Stimulated activated CD4-positive, alpha-beta T cell treated with anti-CD3 and anti-CD28 coated beads, Interleukin-4, amount 100 ng/mL, for 1 hour (primary cell): ENCODE data around the gene ZNF511.
"Not testable (repeated sequence)": the region's sequence is repeated elsewhere in the genome, so short reads cannot be mapped to it uniquely, and the experiment has no call there.

Source experiments
- DNase-seq: peaks from one replicate; pipeline ENCODE4 v3.0.0-alpha.2; 2020

Gene ZNF511, protein sequence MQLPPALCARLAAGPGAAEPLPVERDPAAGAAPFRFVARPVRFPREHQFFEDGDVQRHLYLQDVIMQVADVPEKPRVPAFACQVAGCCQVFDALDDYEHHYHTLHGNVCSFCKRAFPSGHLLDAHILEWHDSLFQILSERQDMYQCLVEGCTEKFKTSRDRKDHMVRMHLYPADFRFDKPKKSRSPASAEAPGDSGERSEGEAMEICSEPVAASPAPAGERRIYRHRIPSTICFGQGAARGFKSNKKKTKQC

DNA sequence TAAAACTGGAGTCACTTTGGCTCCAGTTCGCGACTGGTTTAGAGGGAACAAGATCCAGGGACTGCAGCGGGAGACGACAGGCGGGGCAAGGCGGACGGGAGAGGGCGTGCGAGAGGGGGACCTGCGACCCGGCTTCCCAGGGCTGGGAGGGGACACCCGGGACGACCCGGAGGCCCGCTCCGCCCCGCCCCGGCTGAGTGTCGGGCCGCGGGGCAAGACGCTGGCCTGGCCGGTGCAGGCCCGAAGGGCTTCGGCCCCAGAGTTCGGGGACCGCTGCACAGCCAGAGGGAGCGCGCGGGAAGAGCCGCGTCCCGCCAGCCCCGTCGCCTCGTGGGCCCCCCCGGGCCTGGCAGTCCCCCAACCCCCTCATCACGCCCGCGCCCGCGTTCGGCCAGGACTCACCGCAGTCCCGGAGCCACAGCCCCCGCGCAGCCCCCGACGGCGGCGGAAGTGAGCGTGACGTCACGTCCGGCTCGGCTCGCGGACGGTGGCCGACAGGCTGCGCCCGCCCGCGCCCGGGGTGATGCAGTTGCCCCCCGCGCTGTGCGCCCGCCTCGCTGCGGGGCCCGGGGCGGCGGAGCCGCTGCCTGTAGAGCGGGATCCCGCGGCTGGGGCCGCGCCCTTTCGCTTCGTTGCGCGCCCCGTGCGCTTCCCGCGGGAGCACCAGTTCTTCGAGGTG lies at the start of gene ZNF511, which contains the start of gene TUBGCP2:
TSS of gene ZNF511 (plus strand) at position 494 of the 679 bp plus-strand sequence. CDS start at position 524, 30 bp downstream.
TSS of gene TUBGCP2 (minus strand) at position 452 of the 679 bp plus-strand sequence. CDS start 5,931 bp downstream, outside the sequence.
- DNase-seq, result peak; percentile 90

GRCh38 chr10:133259602-133259989 lies 49.1 kb upstream of the ZNF511 start:
- DNase-seq, result no peak

DNA sequence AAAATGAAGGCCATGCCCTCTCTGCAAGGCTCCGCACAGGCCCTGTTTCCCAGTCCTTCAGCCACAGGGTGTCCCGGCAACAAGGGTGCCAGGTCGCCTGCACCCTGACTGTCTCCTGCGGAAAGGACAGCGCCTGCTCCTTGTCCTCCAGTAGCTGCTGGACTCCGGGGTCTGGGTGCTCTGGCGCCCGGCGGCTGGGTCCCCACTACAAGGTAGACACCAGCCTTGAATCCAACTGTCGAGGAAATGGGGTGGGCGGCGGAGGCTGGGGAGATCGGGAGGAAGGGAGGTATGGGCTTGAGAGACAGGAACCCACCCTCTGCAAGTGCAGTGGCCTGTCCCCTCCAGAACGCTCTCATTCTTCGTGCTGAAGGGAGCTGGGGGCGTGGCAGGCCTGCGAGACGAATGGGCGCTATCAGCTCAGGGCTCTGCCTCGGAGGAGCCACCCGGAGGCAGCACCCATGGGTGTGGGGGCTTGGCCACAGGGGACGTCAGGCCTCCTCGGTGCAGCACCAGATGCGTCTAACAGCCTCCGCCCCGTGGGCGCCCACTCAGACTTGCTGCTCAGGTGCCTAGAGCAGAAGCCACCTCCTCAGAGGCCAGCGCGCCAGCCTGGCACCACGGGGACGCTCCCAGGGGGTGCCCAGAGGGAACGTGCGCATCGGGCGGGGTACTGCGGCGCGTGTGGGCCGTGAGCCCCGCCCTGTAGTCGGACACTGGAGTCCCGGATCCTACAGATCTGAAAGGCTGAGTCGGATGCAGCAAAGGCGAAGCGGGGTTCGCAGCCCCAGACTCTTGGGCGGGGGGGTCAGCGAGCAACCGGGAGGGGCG lies 47.6 kb upstream of the ZNF511 start:
- peak; percentile 69 for DNase-seq

GRCh38 chr10:133261726-133262325 lies 46.9 kb upstream of the ZNF511 start:
- peak; percentile 80 for DNase-seq

GRCh38 chr10:133262696-133263095 lies 46.0 kb upstream of the ZNF511 start:
- DNase-seq, result no peak

DNA sequence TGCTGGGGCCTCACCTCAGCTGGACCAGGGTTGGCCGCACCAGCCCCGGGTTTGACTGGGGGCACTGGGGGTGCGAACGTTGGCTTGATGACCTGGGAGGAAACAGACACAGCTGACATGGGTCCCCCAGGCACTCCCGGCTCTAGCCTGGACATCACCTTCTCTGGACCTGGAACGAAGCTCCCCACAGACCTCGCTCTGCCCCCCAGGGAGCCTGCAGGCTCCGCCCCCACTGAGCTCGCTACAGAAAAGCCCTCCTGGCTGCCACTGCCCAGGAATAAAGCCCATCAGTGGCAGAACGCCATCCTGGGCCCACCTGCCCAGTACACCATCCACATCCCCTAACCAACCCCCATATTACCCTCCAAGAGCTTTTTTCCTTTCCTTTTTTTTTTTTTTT lies 45.0 kb upstream of the ZNF511 start:
- DNase-seq, result no peak

GRCh38 chr10:133264461-133264860 lies 44.3 kb upstream of the ZNF511 start:
- no peak for DNase-seq

- DNase-seq, result not testable (repeated sequence)
These were observed 43.7 kb upstream of the ZNF511 start for GRCh38 chr10:133265052-133265451.

GRCh38 chr10:133266056-133266795 lies 42.5 kb upstream of the ZNF511 start:
- no peak for DNase-seq

- no peak for DNase-seq
These were observed 41.4 kb upstream of the ZNF511 start for GRCh38 chr10:133267293-133267692.

DNA sequence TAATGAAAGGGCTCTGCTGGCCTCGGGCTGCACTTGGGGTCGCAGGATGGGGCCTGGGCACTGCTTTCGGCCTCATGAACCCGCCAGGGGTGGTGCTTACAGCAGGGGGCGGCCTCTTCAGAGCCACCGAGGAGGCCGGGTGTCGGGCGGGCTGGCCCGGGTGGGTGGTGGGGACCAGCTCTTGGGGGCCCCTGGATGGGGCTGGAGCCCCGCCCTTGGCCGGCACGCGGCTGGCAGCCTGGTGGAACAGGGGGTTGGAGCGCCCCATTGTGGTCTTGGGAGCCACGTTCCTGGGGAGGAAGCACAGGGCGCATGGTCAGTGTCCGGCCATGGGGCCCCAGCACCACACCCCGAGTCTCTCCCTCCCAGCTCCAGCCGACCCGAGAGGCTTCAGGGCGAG lies 40.9 kb upstream of the ZNF511 start:
- DNase-seq, result no peak

DNA sequence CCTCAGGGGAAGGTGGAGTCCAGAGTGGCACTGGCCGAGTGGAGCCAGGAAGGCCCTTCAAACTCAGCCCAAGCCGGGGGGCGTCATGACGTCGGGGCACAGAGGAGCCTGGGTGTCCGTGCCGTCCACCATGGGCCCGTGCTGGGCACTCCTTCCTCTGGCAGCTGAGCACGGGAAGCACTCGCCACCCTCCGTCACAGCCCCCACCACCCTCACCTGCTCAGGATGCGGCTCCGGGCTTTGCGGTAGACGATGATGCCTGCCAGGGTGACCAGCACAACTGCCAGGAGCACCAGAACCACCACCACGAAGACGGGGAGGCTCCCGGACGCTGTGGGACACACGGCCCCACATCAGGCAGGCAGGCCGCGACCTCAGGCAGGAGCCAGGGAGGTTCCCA lies 40.2 kb upstream of the ZNF511 start:
- no peak for DNase-seq

- no peak for DNase-seq
These were observed 39.3 kb upstream of the ZNF511 start for GRCh38 chr10:133269367-133269766.

DNA sequence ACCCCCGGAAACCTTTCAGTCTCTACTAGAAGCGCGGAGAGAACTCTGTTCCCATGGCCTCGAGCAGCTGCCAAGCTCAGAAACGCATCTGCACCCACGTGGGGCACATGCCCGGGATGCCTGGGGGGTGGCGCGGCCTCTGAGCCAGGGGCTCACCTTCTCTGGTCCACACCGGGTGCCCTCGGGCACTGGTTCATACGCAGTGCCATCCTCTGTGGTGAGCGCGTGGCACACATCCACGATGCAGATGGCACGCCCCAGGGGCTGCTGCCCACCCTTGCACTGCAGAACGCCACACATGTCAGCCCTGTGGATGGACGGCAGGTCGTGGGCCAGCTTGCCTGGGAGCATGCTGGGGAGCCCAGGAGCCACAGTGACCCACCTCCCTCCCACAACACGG lies 38.5 kb upstream of the ZNF511 start:
- DNase-seq, result no peak

GRCh38 chr10:133270773-133271297 lies 37.9 kb upstream of the ZNF511 start:
- DNase-seq, result no peak

- DNase-seq, result no peak
These were observed 37.0 kb upstream of the ZNF511 start for GRCh38 chr10:133271521-133272300.

DNA sequence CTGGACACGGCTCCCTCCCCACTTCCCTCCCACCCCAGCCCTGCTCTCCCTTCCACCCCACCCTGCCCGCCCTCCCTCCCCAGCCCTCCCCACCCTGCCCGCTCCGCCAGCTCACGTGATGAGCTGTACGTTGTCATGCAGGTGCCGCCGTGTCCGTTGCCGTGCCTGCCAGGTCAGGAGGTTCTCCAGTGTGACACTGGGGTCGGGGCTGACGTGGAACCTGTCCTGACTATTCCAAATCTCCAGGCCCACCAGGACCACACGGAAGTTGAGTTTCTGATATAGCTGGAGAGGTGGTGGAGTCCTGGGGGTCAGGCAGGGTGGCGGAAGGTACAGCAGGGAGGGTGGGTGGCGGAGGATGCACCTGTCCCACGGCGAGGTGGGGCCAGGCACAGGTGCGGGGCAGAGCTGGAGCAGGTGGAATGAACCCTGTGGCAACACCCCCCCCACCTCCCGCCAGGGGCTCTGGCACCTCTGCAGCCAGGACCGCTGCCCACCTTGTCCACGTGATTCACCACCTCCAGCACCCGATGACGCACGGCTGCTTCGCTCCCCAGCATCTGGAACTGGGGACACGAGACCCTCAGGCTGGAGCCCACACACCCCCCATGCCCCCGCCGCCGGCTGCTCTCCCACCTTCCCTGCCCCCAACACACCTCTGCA lies 36.3 kb upstream of the ZNF511 start:
- DNase-seq, result no peak

- no peak for DNase-seq
These were observed 35.7 kb upstream of the ZNF511 start for GRCh38 chr10:133272964-133273420.

DNA sequence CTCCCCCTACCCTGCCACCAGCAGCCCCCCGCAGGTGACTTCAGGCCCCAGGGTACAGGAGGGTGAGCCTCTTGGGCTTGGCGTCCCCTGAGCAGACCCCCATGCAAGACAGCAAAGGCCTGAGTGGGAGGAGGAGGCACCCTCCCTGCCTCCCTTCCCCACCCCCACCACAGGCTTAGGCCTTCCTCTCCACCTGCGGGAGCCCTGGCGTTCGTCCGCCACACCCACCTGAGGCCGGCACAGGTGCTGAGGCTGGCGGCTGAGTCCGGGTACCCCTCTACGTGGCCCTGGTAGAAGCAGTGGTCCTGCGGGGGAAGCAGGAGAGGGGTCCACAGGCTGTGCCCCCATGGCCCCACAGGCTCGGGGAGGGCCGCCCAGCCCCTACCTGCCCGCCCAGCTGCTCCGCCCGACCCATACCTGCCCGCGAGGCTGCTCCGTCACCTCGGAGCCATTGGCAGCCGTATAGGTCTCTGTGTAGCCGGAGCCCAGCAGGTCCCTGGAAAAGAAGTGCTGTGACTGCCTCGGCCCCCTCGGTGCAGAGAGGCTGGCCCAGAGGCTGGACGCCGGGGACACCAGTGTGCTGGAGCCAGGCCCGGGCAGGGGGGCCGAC lies 35.1 kb upstream of the ZNF511 start:
- DNase-seq, result no peak
